Measurements from ENCODE around the gene PRR14.
A peak's percentile ranks its signal among the peaks of the same experiment; 100 is the strongest.
"Not testable (repeated sequence)": the region's sequence is repeated elsewhere in the genome, so short reads cannot be mapped to it uniquely, and the experiment has no call there.

The PRR14 gene

DNA sequence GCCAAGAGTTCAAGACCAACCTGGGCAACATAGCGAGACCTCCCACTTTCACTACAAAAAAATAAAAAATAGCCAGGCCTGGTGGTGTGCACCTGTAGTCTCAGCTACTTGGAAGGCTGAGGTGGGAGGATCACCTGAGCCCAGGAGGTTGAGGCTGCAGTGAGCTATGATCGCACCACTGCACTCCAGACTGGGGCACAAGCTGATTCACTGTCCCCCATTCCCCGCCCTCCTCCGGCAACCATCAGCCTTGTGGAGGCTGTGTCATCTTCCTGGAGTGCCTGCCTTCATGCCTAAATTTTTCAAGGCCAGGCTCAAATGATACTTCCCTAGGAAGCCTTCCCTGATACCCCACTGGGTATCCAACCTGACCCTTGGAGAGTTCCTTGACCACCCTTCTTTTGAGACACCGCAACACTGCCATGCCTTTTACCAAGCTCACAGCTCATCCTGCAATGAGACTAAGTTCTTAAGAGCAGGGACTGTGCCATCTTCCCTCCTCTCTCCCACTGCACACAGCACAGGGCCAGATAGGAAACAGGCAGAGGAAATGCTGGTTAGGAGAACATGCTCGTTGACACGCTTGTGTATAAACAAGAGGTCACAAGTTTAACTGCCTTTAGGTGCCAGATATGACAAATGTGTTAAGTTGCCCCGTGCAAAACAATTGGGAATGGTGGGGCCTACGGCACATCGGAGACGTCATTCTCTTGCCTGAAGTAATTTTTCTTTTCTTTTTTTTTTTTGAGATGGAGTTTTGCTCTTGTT is 44.4 kb downstream of the PRR14 start:
- H2BK5ac ChIP-seq (ENCODE audit: low read depth, low read length, poor library complexity, severe bottlenecking), result no peak overlapping the region
- H2BK120ac ChIP-seq (ENCODE audit: low read depth, low read length), result no peak overlapping the region
- WGBS, result 51% methylated on average over 10 of the region's 11 CpGs
- peaks cover 5% of the 10 kb centered on the region for H3K4me1 ChIP-seq (ENCODE audit: control insufficient read depth, insufficient read depth, low read depth, low read length)
- H3K23ac ChIP-seq (ENCODE audit: low read length in 2 of 2), result no peak overlapping the region
- no peak overlapping the region for H3K4me2 ChIP-seq (ENCODE audit: low read length, poor library complexity, severe bottlenecking)
- no peak overlapping the region for H4K91ac ChIP-seq (ENCODE audit: low read length)
- no peak overlapping the region for H3K18ac ChIP-seq (ENCODE audit: low read depth in 1 of 2, low read length in 2 of 2)
- H3K27me3 ChIP-seq (ENCODE audit: control insufficient read depth in 1 of 2, insufficient read depth in 1 of 2, low read length in 2 of 2), result no peaks in the 10 kb centered on the region
- H3K79me1 ChIP-seq (replicated peaks; ENCODE audit: low read length, poor library complexity, severe bottlenecking), result no peaks in the 10 kb centered on the region
- H3K4ac ChIP-seq (ENCODE audit: low read depth in 1 of 2, low read length in 2 of 2), result no peak overlapping the region
- peaks cover 0 to 5% of the 10 kb centered on the region in 2 experiments for H3K36me3 ChIP-seq (ENCODE audit: control insufficient read depth in 1 of 2, insufficient read depth in 2 of 2, low read depth in 1 of 2, low read length in 2 of 2)
- H2BK15ac ChIP-seq (ENCODE audit: low read depth, poor library complexity, severe bottlenecking), result no peak overlapping the region
- H3K4me3 ChIP-seq (ENCODE audit: insufficient read depth in 1 of 2, low read depth in 1 of 2, low read length in 2 of 2), result no peak overlapping the region
- DNase-seq, result no peak
- no peak overlapping the region for H2AFZ ChIP-seq (ENCODE audit: low read depth, low read length)
- no peak overlapping the region for H3K9ac ChIP-seq (ENCODE audit: low read length)
- H3K14ac ChIP-seq (ENCODE audit: low read length in 2 of 2), result no peak overlapping the region
- H2AK5ac ChIP-seq (ENCODE audit: low read length, severe bottlenecking), result no peak overlapping the region
- H4K8ac ChIP-seq (ENCODE audit: low read length), result peak overlapping the region; percentile 19
- H3K9me3 ChIP-seq (ENCODE audit: control insufficient read depth, low read length), result no peaks in the 10 kb centered on the region
- no peak overlapping the region for H3K27ac ChIP-seq (ENCODE audit: low read length, poor library complexity, severe bottlenecking)
- no peak overlapping the region for H2BK12ac ChIP-seq (ENCODE audit: low read length in 2 of 2)

DNA sequence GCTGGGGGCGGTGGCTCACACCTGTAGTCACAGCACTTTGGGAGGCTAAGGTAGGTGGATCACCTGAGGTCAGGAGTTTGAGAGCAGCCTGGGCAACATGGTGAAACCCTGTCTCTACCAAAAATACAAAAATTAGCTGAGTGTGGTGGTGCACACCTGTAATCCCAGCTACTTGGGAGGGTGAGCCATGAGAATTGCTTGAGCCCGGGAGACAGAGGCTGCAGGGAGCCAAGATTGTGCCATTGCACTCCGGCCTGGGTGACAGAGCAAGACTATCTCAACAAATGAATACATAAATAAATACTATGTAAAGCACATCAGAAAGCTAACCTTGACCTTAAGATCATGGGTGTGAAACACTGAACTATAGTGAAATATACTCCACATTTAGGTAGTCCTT is 45.9 kb downstream of the PRR14 start:
- H3K23ac ChIP-seq (ENCODE audit: low read length in 2 of 2); H3K4me3 ChIP-seq (ENCODE audit: insufficient read depth in 1 of 2, low read depth in 1 of 2, low read length in 2 of 2); H2BK120ac ChIP-seq (ENCODE audit: low read depth, low read length); H2BK12ac ChIP-seq (ENCODE audit: low read length in 2 of 2); H4K8ac ChIP-seq (ENCODE audit: low read length); H2BK5ac ChIP-seq (ENCODE audit: low read depth, low read length, poor library complexity, severe bottlenecking); H3K79me1 ChIP-seq (replicated peaks; ENCODE audit: low read length, poor library complexity, severe bottlenecking); H2BK15ac ChIP-seq (ENCODE audit: low read depth, poor library complexity, severe bottlenecking); H2AFZ ChIP-seq (ENCODE audit: low read depth, low read length); DNase-seq; H3K4ac ChIP-seq (ENCODE audit: low read depth in 1 of 2, low read length in 2 of 2); H3K9ac ChIP-seq (ENCODE audit: low read length); H3K9me3 ChIP-seq (ENCODE audit: control insufficient read depth, low read length); H3K4me1 ChIP-seq (ENCODE audit: control insufficient read depth, insufficient read depth, low read depth, low read length); H3K14ac ChIP-seq (ENCODE audit: low read length in 2 of 2); H3K18ac ChIP-seq (ENCODE audit: low read depth in 1 of 2, low read length in 2 of 2); H2AK5ac ChIP-seq (ENCODE audit: low read length, severe bottlenecking); H3K27me3 ChIP-seq (ENCODE audit: control insufficient read depth in 1 of 2, insufficient read depth in 1 of 2, low read length in 2 of 2); H3K27ac ChIP-seq (ENCODE audit: low read length, poor library complexity, severe bottlenecking); H4K91ac ChIP-seq (ENCODE audit: low read length); H3K4me2 ChIP-seq (ENCODE audit: low read length, poor library complexity, severe bottlenecking): not testable (repeated sequence)
- H3K36me3 ChIP-seq (ENCODE audit: control insufficient read depth in 1 of 2, insufficient read depth in 2 of 2, low read depth in 1 of 2, low read length in 2 of 2), result peaks cover 6 to 19% of the 10 kb centered on the region in 2 experiments
- WGBS, result 100% methylated on average over 2 of the region's 3 CpGs

DNA sequence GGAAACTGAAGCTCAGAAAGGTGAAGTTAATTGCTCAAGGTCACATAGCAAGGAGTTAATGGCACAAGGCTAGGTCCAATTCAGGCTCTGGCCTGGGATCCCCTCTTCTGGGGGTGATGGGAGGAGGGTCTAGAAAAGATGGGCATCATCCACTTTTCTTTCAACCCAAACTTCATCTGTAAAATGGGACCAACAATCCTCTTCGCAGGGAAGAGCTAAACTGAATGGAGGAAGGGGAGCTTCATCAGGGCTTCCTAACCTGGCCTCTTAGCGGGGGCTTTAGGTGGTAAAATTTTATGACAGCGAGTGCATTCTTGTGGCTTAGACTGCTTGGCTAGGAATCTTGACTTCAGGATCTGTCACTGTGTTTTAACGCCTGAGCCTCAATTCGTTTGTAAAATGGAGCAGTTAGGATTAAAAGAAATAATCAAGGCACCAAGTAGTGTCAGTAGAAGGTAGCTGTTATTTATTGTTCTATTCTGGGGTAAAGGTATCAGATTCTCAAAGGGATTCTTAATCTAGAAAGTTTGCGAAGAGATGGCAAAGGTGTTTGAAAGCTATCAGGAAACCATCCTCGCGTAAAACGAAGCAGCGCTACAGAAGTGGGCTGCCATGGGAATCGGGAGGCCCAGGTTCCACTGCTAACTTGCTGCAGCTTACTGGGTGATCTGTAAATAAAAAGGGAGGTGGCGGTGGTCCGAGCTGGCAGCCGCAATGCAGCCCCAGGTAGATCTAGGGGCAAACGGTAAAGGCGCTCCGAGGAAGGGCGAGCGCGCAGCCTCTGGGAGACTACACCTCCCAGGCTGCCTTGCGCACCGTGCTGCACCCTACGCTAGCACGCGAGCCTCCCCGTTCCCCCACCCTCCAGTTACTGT is 46.7 kb downstream of the PRR14 start:
- H3K27ac ChIP-seq (ENCODE audit: low read length, poor library complexity, severe bottlenecking), result peak overlapping the region; percentile 73
- peak overlapping the region; percentile 98 to 99 for H3K4me3 ChIP-seq (ENCODE audit: insufficient read depth in 1 of 2, low read depth in 1 of 2, low read length in 2 of 2)
- H3K14ac ChIP-seq (ENCODE audit: low read length in 2 of 2), result no peak overlapping the region
- peaks cover 2% of the 10 kb centered on the region for H3K79me1 ChIP-seq (replicated peaks; ENCODE audit: low read length, poor library complexity, severe bottlenecking)
- peak overlapping the region; percentile 90 for H4K8ac ChIP-seq (ENCODE audit: low read length)
- no peak overlapping the region for H3K23ac ChIP-seq (ENCODE audit: low read length in 2 of 2)
- WGBS, result 26% methylated on average over 14 of the region's 26 CpGs
- H2AK5ac ChIP-seq (ENCODE audit: low read length, severe bottlenecking), result no peak overlapping the region
- no peaks in the 10 kb centered on the region for H3K9me3 ChIP-seq (ENCODE audit: control insufficient read depth, low read length)
- H3K9ac ChIP-seq (ENCODE audit: low read length), result peak overlapping the region; percentile 100
- peak overlapping the region; percentile 78 for H2AFZ ChIP-seq (ENCODE audit: low read depth, low read length)
- no peaks in the 10 kb centered on the region for H3K27me3 ChIP-seq (ENCODE audit: control insufficient read depth in 1 of 2, insufficient read depth in 1 of 2, low read length in 2 of 2)
- no peak overlapping the region for H2BK12ac ChIP-seq (ENCODE audit: low read length in 2 of 2)
- H2BK5ac ChIP-seq (ENCODE audit: low read depth, low read length, poor library complexity, severe bottlenecking), result peak overlapping the region; percentile 91
- H2BK15ac ChIP-seq (ENCODE audit: low read depth, poor library complexity, severe bottlenecking), result no peak overlapping the region
- no peak for DNase-seq
- H3K4ac ChIP-seq (ENCODE audit: low read depth in 1 of 2, low read length in 2 of 2), result no peak overlapping the region
- peak overlapping the region; percentile 97 for H3K4me2 ChIP-seq (ENCODE audit: low read length, poor library complexity, severe bottlenecking)
- H2BK120ac ChIP-seq (ENCODE audit: low read depth, low read length), result no peak overlapping the region
- H3K18ac ChIP-seq (ENCODE audit: low read depth in 1 of 2, low read length in 2 of 2), result peak overlapping the region in 1 of 2 experiments; percentile 79
- H3K36me3 ChIP-seq (ENCODE audit: control insufficient read depth in 1 of 2, insufficient read depth in 2 of 2, low read depth in 1 of 2, low read length in 2 of 2), result peaks cover 14 to 25% of the 10 kb centered on the region in 2 experiments
- peaks cover 9% of the 10 kb centered on the region for H3K4me1 ChIP-seq (ENCODE audit: control insufficient read depth, insufficient read depth, low read depth, low read length)
- H4K91ac ChIP-seq (ENCODE audit: low read length), result no peak overlapping the region
